ENCODE results near the gene SH3BGRL2. TPM values are rescaled to one million over a fixed set of nuclear protein-coding genes. Genes with fewer than 3 reads are reported as not detected.

SH3BGRL2 gene
- total RNA-seq, 3 donors from 2014 or later = 0.14 to 0.92 (median 0.51) TPM

DNA sequence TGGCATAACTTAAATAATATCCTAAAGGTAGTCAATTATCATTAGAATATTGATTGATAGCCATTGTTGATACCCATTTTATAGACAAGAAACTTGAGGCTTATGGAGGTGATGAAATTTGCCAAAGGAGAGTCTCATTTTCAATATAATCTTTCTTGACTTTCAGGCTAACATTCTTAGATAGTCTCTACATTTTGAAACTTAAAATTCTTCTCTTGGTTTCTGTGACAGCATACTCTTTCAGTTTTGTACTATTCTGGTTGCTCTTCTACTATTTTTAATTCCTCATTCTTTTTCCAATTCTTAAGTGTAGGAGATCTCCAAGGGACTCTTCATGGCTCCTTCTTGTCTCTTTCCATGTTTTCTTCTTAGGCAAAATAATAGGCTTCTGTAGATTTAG is 3.7 kb upstream of the SH3BGRL2 start:
- Mint-ChIP-seq H3K9me3 (no peaks in the 10 kb centered on the region), H3K4me1 (ENCODE audit: low read depth) (peaks cover 8% of the 10 kb centered on the region), H3K36me3 (ENCODE audit: insufficient read depth) (no peaks in the 10 kb centered on the region), H3K4me3 (no peak overlapping the region), H3K27me3 (ENCODE audit: low read depth) (peaks cover 22% of the 10 kb centered on the region)
- ATAC-seq (no peak), DNase-seq (no peak)

DNA sequence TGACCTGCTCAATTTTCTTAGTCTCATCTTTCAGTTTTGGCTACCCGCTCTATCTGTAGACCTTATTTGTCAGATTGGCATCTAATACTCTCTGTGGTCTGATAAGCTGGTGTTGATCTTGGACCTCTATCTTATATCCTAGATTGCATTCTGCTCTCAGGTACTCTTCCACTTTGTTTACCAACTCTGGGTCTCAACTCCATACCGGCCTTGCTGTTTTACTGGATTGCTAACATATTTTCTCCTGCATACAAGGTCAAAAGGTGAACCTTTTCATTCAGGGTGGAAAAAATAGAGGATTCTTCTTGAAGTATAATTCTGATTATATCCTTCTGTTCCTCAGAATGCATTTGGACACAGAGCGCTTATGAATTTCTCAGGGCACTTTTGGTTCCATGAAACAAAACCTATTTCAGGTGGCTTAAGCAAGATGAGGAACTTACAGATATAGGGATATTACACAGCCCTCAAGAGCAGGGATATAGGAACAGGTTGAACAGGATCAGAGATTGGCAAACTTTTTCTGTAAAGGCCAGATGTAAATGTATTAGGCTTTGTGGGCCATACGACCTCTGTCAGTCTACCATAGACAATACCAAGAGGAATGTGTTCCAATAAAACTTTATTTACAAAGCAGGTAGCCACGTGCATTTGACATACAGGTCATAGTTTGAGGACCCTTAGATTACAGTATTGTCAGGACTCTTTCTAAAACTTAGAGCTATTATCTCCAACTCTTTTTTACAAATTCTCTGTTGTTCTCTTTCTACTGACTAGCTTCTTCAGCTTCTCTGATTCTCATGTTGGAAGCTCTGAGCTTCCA is 2.5 kb upstream of the SH3BGRL2 start:
- Mint-ChIP-seq H3K4me3 (no peak overlapping the region), H3K4me1 (ENCODE audit: low read depth) (peaks cover 8% of the 10 kb centered on the region), H3K9me3 (no peaks in the 10 kb centered on the region), H3K27me3 (ENCODE audit: low read depth) (peaks cover 27% of the 10 kb centered on the region), H3K36me3 (ENCODE audit: insufficient read depth) (no peaks in the 10 kb centered on the region)
- no peak for ATAC-seq
- no peak for DNase-seq

DNA sequence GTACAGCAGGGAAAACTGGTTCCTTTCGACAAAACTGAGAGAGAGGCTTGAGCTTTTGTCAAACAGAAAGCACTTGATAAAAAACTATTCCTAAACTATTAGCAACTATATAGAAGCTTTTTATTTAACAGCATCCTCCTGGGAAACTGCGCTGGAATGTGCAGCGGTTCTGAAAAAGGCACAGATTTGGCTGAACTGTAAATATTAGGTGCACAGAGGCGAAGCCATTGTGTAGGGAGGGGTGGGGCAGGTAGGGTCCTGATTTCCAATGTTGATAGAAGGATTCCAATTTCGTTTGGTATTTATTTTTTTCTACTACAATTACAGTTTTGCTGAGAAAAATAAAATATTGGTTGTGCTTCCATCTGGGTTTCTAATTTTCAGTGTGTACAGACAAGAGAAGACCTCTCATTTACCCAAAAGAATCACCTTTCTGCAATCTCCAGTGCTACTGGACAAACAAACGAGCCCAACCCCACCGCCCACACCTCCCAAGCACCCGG is 698 bp upstream of the SH3BGRL2 start:
- DNase-seq (no peak), ATAC-seq (no peak)
- Mint-ChIP-seq H3K36me3 (ENCODE audit: insufficient read depth) (no peaks in the 10 kb centered on the region), H3K4me3 (peak overlapping the region; percentile 78), H3K9me3 (no peaks in the 10 kb centered on the region), H3K4me1 (ENCODE audit: low read depth) (peaks cover 8% of the 10 kb centered on the region), H3K27me3 (ENCODE audit: low read depth) (peaks cover 40% of the 10 kb centered on the region)

DNA sequence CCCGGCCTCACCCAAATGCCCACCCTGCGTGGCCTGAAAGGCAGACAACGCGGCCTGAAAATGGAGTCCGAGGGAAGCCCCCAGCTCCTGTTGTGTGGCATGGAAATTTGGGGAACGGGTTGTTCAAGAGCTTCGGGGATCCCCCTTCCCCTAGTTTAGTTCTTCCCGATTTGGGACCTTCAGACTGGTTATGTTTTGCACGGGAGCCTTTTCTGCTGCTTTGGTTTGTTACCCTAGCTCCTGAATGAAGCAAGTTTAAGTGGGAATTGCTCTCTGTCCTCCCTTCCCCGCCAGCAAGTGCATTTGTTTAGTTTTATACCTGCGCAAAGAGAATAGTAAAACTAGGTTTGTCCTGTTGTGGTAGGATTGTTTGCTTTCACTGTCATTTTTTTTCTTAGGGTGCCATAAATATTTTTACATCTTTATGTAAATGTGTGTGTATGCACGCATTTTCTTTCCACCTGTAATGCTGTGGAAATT is 604 bp downstream of the SH3BGRL2 start:
- Mint-ChIP-seq H3K36me3 (ENCODE audit: insufficient read depth) (no peaks in the 10 kb centered on the region), H3K4me3 (peak overlapping the region; percentile 78), H3K27me3 (ENCODE audit: low read depth) (peaks cover 50% of the 10 kb centered on the region), H3K4me1 (ENCODE audit: low read depth) (peaks cover 8% of the 10 kb centered on the region), H3K9me3 (no peaks in the 10 kb centered on the region)
- no peak for DNase-seq
- no peak for ATAC-seq

DNA sequence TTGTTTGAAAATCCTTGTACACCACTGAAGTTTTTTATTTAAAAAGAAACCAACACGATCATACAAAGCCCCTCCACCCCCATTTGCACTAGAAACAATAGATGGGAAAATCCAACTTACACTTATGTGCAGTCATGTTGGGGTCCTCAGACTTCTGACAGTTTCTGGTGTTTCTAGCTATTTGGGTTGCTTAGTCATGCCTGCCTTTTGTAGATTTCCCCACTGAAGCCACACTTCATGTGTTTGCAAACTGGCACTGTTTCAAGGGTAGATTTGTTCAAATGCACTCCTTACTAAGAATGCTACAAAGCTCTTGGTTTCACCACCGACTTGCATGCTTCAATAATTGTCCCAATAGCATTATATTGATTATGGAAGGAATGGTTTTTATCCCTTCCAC is 1.5 kb downstream of the SH3BGRL2 start:
- Mint-ChIP-seq H3K27me3 (ENCODE audit: low read depth) (peaks cover 48% of the 10 kb centered on the region), H3K9me3 (no peaks in the 10 kb centered on the region), H3K4me1 (ENCODE audit: low read depth) (peaks cover 8% of the 10 kb centered on the region), H3K4me3 (no peak overlapping the region), H3K36me3 (ENCODE audit: insufficient read depth) (no peaks in the 10 kb centered on the region)
- ATAC-seq (peak in 1 of 2 donors; percentile 15), DNase-seq (no peak)

DNA sequence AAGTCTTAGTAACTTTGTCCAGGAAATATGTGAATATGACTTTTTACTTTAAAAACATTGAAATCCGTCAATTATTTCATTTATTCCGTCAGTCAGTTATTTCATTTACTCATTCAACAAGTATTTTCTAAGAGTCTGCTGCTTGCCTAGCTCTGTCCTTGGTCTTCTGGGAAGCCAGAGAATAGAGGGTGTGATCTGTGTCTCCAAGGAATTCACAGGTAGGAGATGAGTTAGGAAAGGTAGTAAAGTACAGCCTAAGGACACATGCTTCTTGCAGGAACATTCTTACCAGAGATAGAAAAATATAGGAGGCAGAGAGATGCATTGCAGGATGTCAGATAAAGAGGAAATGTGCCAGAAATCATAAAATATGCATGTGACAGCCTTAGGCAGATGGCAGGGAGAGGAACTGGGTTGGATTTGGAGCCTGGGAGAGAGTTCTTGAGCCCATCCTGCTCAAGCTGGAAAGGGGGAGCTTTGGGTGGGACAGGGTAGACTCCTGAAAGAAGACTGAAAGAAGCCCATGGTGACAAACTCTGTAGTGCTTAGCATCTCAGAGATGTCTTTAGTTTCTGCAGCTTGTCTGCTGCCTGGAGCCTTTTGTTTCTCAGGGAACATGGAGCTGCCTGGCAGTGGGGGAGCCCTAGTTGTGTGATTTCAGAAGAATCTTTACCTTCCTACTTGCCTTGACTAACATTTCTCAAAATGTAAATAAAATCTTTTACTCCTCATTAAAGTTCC is 3.5 kb downstream of the SH3BGRL2 start:
- ATAC-seq (no peak), DNase-seq (no peak)
- Mint-ChIP-seq H3K27me3 (ENCODE audit: low read depth) (peaks cover 44% of the 10 kb centered on the region), H3K4me3 (no peak overlapping the region), H3K9me3 (no peaks in the 10 kb centered on the region), H3K4me1 (ENCODE audit: low read depth) (peaks cover 8% of the 10 kb centered on the region), H3K36me3 (ENCODE audit: insufficient read depth) (no peaks in the 10 kb centered on the region)

DNA sequence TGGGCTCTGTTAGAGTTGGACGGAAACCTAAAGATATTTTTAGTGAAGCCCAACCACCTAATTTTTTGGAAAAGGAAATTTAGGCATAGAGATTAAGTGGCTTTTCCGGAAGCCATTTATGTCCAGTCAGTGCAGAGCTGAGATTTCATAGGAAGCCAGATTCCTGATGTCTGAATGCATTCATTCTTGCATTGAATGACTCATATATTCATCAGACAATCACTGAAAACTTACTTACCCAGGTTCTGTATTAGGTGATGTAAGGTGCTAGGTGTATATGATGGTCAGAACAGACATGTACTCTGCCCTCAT is 4.1 kb downstream of the SH3BGRL2 start:
- H3K36me3 Mint-ChIP-seq (ENCODE audit: insufficient read depth) = no peaks in the 10 kb centered on the region
- H3K9me3 Mint-ChIP-seq = no peaks in the 10 kb centered on the region

DNA sequence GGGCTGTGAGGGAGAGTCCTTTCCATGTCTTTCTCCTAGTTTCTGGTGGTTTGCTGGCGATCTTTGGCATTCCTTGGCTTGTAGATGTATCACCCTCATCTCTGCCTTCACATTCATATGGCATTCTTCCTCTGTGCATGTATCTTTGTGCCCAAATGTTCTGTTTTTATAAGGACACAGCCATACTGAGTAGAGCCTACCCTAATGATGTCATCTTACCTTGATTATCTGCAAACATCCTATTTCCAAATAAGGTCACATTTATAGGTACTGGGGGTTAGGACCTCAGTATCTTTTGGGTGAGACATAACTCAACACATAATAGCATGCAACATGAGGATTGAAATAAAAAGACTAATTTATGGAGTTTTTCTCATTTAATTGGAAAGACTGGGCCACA is 5.5 kb downstream of the SH3BGRL2 start:
- peaks cover 3% of the 10 kb centered on the region for H3K4me1 Mint-ChIP-seq (ENCODE audit: low read depth)
- ATAC-seq = no peak
- H3K36me3 Mint-ChIP-seq (ENCODE audit: insufficient read depth) = no peaks in the 10 kb centered on the region
- H3K9me3 Mint-ChIP-seq = no peaks in the 10 kb centered on the region
- H3K4me3 Mint-ChIP-seq = no peak overlapping the region
- peaks cover 36% of the 10 kb centered on the region for H3K27me3 Mint-ChIP-seq (ENCODE audit: low read depth)
- no peak for DNase-seq

More for the DNA sequence above, 4.1 kb downstream of the SH3BGRL2 start:
- H3K27me3 Mint-ChIP-seq (ENCODE audit: low read depth) = peaks cover 45% of the 10 kb centered on the region
- ATAC-seq (no peak), DNase-seq (no peak)
- no peak overlapping the region for H3K4me3 Mint-ChIP-seq
- H3K4me1 Mint-ChIP-seq (ENCODE audit: low read depth) = peaks cover 8% of the 10 kb centered on the region

DNA sequence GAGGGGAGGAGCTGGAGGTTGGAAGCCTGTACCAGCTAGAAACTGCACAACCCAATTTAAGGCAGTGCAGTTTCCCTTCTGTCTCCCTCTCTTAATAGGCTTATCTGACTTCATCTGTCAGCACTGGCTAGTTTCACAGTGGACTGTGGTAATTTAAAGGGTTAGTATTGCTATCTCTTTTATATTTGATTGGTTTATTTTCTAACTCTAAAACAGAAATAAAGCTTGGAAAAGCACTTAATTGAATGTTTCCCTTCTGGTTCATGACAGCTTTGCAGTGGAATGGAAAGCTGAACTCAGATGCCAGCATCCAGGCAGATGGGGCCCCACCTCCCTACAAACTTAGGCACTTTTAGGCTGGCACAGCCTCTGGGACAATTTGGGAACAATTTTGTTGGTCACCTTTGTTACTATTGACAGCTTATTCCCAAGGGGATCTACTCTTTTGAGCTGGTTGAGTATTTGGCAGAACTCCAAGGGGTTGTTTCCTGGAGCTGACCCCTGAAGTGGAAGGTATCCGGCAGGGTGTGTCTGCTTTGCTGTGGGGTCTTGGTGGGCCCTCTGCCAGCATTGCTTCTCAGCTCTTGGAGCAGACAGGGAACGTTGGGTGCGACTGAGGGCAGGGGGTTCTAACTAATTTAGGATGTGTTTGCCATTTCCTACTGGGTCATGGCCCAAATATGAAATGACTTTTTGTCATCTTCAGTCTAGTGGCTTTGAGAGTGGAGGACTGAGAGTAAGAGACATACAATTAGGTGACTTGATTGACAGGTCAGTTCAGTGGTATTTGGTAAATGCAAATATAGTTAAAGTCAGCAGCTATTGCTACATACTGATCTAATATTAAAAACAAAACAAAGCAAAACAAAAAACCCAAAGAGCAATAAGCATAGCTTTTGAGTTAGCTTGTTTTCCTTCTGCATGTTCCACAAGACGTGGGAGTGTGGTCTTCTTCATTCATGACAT is 9.3 kb downstream of the SH3BGRL2 start:
- peaks cover 13% of the 10 kb centered on the region for H3K27me3 Mint-ChIP-seq (ENCODE audit: low read depth)
- no peak for ATAC-seq
- H3K4me1 Mint-ChIP-seq (ENCODE audit: low read depth) = no peaks in the 10 kb centered on the region
- no peaks in the 10 kb centered on the region for H3K9me3 Mint-ChIP-seq
- H3K4me3 Mint-ChIP-seq = no peak overlapping the region
- no peak for DNase-seq
- no peaks in the 10 kb centered on the region for H3K36me3 Mint-ChIP-seq (ENCODE audit: insufficient read depth)

DNA sequence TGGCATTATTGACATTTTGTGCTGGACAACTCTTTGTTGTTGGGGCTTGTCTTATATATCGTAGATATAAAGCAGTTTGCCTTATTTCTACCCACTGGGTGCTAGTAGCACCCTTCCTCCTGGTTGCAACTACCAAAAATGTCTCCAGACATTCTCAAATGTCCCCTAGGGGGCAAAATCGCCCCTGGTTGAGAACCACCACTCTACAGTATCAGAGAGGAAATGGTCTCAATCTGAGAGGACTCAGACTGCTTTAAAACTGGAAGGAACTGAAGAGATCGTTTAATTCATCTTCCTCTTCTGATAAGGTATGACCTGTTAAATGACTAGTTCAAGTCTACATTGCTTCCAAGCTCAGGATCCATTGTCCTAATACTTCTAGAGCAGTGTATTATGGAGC is 14.9 kb downstream of the SH3BGRL2 start:
- Mint-ChIP-seq H3K4me3 (no peak overlapping the region), H3K36me3 (ENCODE audit: insufficient read depth) (no peaks in the 10 kb centered on the region), H3K4me1 (ENCODE audit: low read depth) (peaks cover 4% of the 10 kb centered on the region), H3K27me3 (ENCODE audit: low read depth) (peaks cover 6% of the 10 kb centered on the region), H3K9me3 (no peaks in the 10 kb centered on the region)
- peak; percentile 12 for DNase-seq
- ATAC-seq = peak in 1 of 2 donors; percentile 48

DNA sequence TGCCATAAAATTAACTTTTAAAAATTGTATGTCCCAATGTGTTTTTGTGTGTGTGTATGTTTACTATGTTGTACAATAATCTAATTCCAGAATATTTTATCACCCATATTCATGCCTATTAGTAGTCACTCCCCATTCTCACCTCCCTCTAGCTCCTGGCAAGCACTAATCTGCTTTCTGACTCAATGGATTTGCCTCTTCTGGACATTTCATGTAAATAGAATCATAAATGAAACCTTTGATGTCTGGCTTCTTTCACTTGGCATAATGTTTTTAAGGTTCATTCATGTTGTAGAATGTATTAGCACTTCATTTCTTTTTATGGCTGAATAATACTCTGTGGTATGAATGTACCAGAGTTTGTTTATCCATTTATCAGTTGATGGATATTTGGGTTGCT is 15.4 kb downstream of the SH3BGRL2 start:
- DNase-seq (no peak), ATAC-seq (no peak)
- H3K4me1 Mint-ChIP-seq (ENCODE audit: low read depth) = peaks cover 4% of the 10 kb centered on the region
- H3K4me3 Mint-ChIP-seq = no peak overlapping the region
- peaks cover 6% of the 10 kb centered on the region for H3K27me3 Mint-ChIP-seq (ENCODE audit: low read depth)
- no peaks in the 10 kb centered on the region for H3K36me3 Mint-ChIP-seq (ENCODE audit: insufficient read depth)
- H3K9me3 Mint-ChIP-seq = no peaks in the 10 kb centered on the region

DNA sequence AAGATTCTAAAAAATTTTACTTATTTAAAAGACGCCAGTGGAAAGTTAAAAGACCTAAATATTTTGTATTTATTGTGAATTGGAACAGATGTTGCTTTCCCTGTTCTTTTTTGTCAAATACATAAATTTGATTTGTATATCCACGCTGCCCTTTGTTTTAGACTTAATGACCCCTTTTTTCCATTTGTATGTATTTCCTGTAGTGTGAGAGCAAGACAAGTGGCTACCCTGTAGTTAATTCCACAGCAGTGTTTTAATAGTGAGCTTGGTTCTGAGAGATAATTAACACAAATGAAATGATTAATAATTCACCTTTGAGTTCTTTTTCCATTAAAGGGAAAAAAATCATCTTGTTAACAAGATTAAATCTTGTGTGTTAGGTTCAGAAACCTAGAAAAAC is 16.6 kb downstream of the SH3BGRL2 start:
- ATAC-seq = no peak
- Mint-ChIP-seq H3K9me3 (no peaks in the 10 kb centered on the region), H3K27me3 (ENCODE audit: low read depth) (peaks cover 8% of the 10 kb centered on the region), H3K4me3 (no peak overlapping the region), H3K36me3 (ENCODE audit: insufficient read depth) (no peaks in the 10 kb centered on the region), H3K4me1 (ENCODE audit: low read depth) (peaks cover 4% of the 10 kb centered on the region)
- DNase-seq = no peak

DNA sequence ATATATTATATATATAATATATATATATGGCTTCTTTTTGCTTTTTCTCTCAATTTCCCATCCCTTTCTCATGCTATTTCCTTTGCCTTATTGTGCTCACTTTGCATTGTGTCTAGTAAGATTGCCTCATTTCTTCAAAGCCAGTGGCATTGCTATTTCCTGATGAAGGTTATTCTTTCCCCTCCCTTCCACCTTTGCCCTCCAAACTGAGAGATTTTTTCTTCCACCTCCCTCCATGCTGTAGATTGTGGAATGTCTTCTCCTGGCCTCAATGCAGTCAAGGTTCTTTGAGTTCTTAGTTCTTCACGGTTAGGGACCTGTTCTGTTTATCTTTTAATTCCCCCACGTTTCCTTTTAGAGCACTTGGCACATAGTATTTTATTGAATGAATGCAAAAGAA is 17.2 kb downstream of the SH3BGRL2 start:
- no peak overlapping the region for H3K4me3 Mint-ChIP-seq
- H3K4me1 Mint-ChIP-seq (ENCODE audit: low read depth) = peaks cover 4% of the 10 kb centered on the region
- no peak for ATAC-seq
- H3K27me3 Mint-ChIP-seq (ENCODE audit: low read depth) = peaks cover 8% of the 10 kb centered on the region
- no peaks in the 10 kb centered on the region for H3K9me3 Mint-ChIP-seq
- no peak for DNase-seq
- H3K36me3 Mint-ChIP-seq (ENCODE audit: insufficient read depth) = no peaks in the 10 kb centered on the region

DNA sequence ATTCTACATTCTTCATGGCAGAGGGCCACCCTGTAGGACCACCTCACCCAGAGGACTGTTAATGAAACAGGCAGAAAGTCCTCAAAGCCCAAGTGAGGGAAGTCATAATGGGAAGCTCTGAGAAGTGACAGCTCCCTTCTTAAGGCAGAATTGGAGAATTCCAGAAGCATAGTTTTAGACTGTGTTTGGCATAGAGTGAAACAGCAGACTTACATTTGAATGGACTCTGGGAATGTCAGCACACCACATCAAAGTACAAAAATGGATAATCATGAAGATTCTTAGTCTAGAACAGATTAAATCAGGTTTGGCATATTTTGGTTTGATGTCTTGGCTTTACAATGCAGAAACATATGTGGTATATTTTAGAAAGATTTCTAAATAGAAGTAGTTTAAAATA is 17.9 kb downstream of the SH3BGRL2 start:
- H3K4me1 Mint-ChIP-seq (ENCODE audit: low read depth) = peaks cover 4% of the 10 kb centered on the region
- no peak overlapping the region for H3K4me3 Mint-ChIP-seq
- ATAC-seq (no peak), DNase-seq (no peak)
- H3K36me3 Mint-ChIP-seq (ENCODE audit: insufficient read depth) = no peaks in the 10 kb centered on the region
- no peaks in the 10 kb centered on the region for H3K9me3 Mint-ChIP-seq
- H3K27me3 Mint-ChIP-seq (ENCODE audit: low read depth) = peaks cover 8% of the 10 kb centered on the region

Measured in activated T-cell treated with anti-CD3 and anti-CD28 coated beads, Interleukin-2, amount 50 U/mL, for 4 hours (primary cell).